DND-41 (cell line): ENCODE data around the gene RPAIN.
"Not testable (repeated sequence)": the region's sequence is repeated elsewhere in the genome, so short reads cannot be mapped to it uniquely, and the experiment has no call there.

ENCODE experiments used
- ATAC-seq: fragments of 200-7000 bp; cut with Tn5 transposase; 3 replicates; pipeline ENCODE4 v1.9.1; 2021; ENCODE audit warnings: low read depth; ENCODE audit not compliant: insufficient read depth
- DNase-seq: peaks from one replicate; pipeline ENCODE4 v3.0.0-alpha.2; 2020
- H2AFZ ChIP-seq: 2 replicates; pipeline ENCODE4 v1.6.0; 2012; ENCODE audit warnings: low read depth, low read length
- H3K27ac ChIP-seq: 2 replicates; pipeline ENCODE4 v1.5.1; 2012; ENCODE audit warnings: low read length, inconsistent platforms
- H3K27me3 ChIP-seq: fragments of 200-600 bp; sonication (generic); 2 replicates; pipeline ENCODE4 v1.6.0; 2012; ENCODE audit warnings: low read length, mild to moderate bottlenecking, inconsistent platforms; ENCODE audit not compliant: insufficient read depth, poor library complexity
- H3K36me3 ChIP-seq: 2 replicates; pipeline ENCODE4 v1.5.1; 2012; ENCODE audit warnings: low read length, inconsistent platforms; ENCODE audit not compliant: insufficient read depth
- H3K4me1 ChIP-seq: 2 replicates; pipeline ENCODE4 v1.5.1; 2012; ENCODE audit warnings: mild to moderate bottlenecking, low read length; ENCODE audit not compliant: insufficient read depth
- H3K4me2 ChIP-seq: 2 replicates; pipeline ENCODE4 v1.6.0; 2012; ENCODE audit warnings: mild to moderate bottlenecking, moderate library complexity, low read length, inconsistent platforms; ENCODE audit not compliant: insufficient read depth
- H3K4me3 ChIP-seq, 2 experiments: fragments of 200-600 bp in 1 of 2; shearing (Covaris generic) in 1 of 2; 2 replicates each; pipeline ENCODE4 v1.5.1; 2012 to 2016; ENCODE audit warnings: inconsistent platforms in 2 of 2, low read length in 2 of 2, mild to moderate bottlenecking in 2 of 2, low read depth in 1 of 2, moderate library complexity in 1 of 2
- H3K79me2 ChIP-seq: 2 replicates; pipeline ENCODE4 v1.6.0; 2012; ENCODE audit warnings: low read length, inconsistent platforms; ENCODE audit not compliant: insufficient read depth
- H3K9ac ChIP-seq: 2 replicates; pipeline ENCODE4 v1.6.0; 2012; ENCODE audit warnings: low read depth, mild to moderate bottlenecking, inconsistent platforms, low read length, moderate library complexity
- H3K9me3 ChIP-seq: 2 replicates; pipeline ENCODE4 v1.5.1; 2012; ENCODE audit warnings: low read length, moderate library complexity, mild to moderate bottlenecking, inconsistent platforms; ENCODE audit not compliant: insufficient read depth, severe bottlenecking
- H4K20me1 ChIP-seq: 2 replicates; pipeline ENCODE4 v1.6.0; 2012; ENCODE audit warnings: low read length; ENCODE audit not compliant: insufficient read depth
- CTCF ChIP-seq: IDR thresholded peaks from 2 replicates; pipeline ENCODE4 v1.5.1; 2012; ENCODE audit warnings: borderline replicate concordance, low read length, moderate library complexity, mild to moderate bottlenecking; ENCODE audit not compliant: poor library complexity, severe bottlenecking; ENCODE audit errors: extremely low read depth
- EZH2 ChIP-seq: IDR thresholded peaks from 3 replicates; pipeline ENCODE4 v1.6.1; 2012; ENCODE audit warnings: borderline replicate concordance, low read depth, mild to moderate bottlenecking, moderate library complexity, low read length, inconsistent platforms; ENCODE audit not compliant: severe bottlenecking

RPAIN gene

GRCh38 chr17:5429191-5429887, 9.4 kb downstream of the RPAIN start:
- Histone ChIP-seq H3K27me3 (no peaks in the 10 kb centered on the region), H3K9ac (no peak overlapping the region), H3K9me3 (no peaks in the 10 kb centered on the region), H3K79me2 (peaks cover 26% of the 10 kb centered on the region), H4K20me1 (peaks cover 26% of the 10 kb centered on the region), H2AFZ (no peak overlapping the region), H3K4me3 (no peak overlapping the region), H3K4me2 (no peak overlapping the region), H3K4me1 (no peaks in the 10 kb centered on the region), H3K27ac (no peak overlapping the region), H3K36me3 (peaks cover 84% of the 10 kb centered on the region)
- TF ChIP-seq CTCF (no peak), EZH2 (no peak)
- DNase-seq (no peak), ATAC-seq (no peak)

GRCh38 chr17:5430413-5430999, 10.5 kb downstream of the RPAIN start:
- no peak overlapping the region for H2AFZ ChIP-seq
- H4K20me1 ChIP-seq: peaks cover 35% of the 10 kb centered on the region
- no peak overlapping the region for H3K27ac ChIP-seq
- DNase-seq (no peak), ATAC-seq (no peak)
- H3K4me1 ChIP-seq: peaks cover 6% of the 10 kb centered on the region; the same call in 1 of the 2 replicates
- peaks cover 28% of the 10 kb centered on the region for H3K79me2 ChIP-seq
- no peak overlapping the region for H3K9ac ChIP-seq
- no peaks in the 10 kb centered on the region for H3K9me3 ChIP-seq
- H3K4me3 ChIP-seq: no peak overlapping the region
- no peaks in the 10 kb centered on the region for H3K27me3 ChIP-seq
- no peak for TF ChIP-seq CTCF
- no peak for TF ChIP-seq EZH2
- no peak overlapping the region for H3K4me2 ChIP-seq
- H3K36me3 ChIP-seq: peaks cover 83% of the 10 kb centered on the region

- not testable (repeated sequence) for H3K4me2 ChIP-seq, H3K27me3 ChIP-seq, H3K9ac ChIP-seq, H2AFZ ChIP-seq, H3K9me3 ChIP-seq, H3K4me3 ChIP-seq, H3K27ac ChIP-seq, ATAC-seq
- peak; percentile 45 for DNase-seq
- Histone ChIP-seq H3K4me1 (peaks cover 10% of the 10 kb centered on the region), H3K36me3 (peaks cover 82% of the 10 kb centered on the region), H4K20me1 (peaks cover 29% of the 10 kb centered on the region), H3K79me2 (peaks cover 26% of the 10 kb centered on the region)
Observed at GRCh38 chr17:5431234-5431633, 11.3 kb downstream of the RPAIN start.

DNA sequence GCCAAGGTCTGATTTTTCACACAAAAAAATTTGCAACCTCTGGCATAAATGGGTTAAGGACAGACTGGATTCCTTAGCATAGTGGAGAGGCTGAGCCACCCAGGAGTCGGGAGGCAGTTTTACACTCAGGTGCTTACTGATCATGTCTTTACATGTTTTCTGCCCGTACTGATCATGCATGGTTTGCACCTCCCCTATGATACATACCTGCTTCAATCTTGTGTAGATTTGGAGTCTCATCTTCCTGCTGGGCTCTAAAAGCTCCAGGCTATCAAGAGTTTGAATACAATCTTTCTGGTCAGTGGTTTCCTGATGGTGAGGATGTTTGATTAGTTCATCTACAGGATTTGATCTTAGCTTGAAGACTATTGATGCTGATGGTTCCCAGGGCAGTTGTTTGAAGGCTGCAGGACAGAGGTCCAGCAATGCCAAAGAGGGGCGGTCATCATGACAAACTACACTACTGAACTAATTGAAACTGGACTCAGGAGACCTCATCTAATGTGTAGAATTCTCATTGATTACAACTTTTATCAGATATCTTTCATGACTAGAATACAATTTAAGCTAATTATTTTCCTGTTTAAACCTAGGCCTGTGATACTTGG, 12.1 kb downstream of the RPAIN start:
- H3K9me3 ChIP-seq: no peaks in the 10 kb centered on the region
- H3K4me2 ChIP-seq: no peak overlapping the region
- no peak overlapping the region for H3K4me3 ChIP-seq
- TF ChIP-seq CTCF: no peak
- TF ChIP-seq EZH2: no peak
- no peak overlapping the region for H3K27ac ChIP-seq
- H3K9ac ChIP-seq: no peak overlapping the region
- no peaks in the 10 kb centered on the region for H3K27me3 ChIP-seq
- ATAC-seq (peak; percentile 38; the same call in 1 of the 3 replicates), DNase-seq (no peak)
- peaks cover 19% of the 10 kb centered on the region for H3K4me1 ChIP-seq
- H3K36me3 ChIP-seq: peaks cover 88% of the 10 kb centered on the region
- H4K20me1 ChIP-seq: peaks cover 29% of the 10 kb centered on the region
- H2AFZ ChIP-seq: no peak overlapping the region
- peaks cover 34% of the 10 kb centered on the region for H3K79me2 ChIP-seq
